SK-N-SH (cell line): ENCODE measurements around the gene DGKE.

ENCODE experiments used
- EP300 ChIP-seq, 2 experiments: IDR thresholded peaks; 2 replicates each; pipeline versions ENCODE4 v1.4.0 to v1.6.1; 2012; ENCODE audit warnings: borderline replicate concordance in 1 of 2, low read depth in 1 of 2, low read length in 1 of 2
- TF ChIP-seq, protein P1 (sequence below): fragments of 200-600 bp; sonication (generic); IDR thresholded peaks from 2 replicates; pipeline ENCODE4 v1.6.1; 2017; ENCODE audit warnings: antibody characterized with exemption, mild to moderate bottlenecking, moderate library complexity

DNA sequence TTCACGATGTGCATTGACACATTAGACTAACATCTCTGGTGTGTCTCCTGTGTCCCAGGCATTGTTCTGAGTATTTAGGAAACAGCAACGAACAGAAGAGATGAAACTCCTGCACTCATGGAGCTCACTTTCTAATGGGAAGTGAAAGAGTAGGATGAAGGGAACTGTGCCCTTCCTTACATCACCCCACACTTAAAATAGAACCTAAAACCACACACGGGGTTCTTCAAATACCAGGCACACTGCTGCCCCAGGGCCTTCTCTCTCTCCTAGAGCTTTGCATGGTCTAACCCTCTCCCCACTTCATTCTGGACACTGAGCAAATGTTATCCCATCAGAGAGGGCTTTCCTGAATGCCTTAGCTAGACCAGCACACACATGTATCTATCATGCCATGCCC, 46.2 kb downstream of the DGKE start:
- TF ChIP-seq, protein P1, sequence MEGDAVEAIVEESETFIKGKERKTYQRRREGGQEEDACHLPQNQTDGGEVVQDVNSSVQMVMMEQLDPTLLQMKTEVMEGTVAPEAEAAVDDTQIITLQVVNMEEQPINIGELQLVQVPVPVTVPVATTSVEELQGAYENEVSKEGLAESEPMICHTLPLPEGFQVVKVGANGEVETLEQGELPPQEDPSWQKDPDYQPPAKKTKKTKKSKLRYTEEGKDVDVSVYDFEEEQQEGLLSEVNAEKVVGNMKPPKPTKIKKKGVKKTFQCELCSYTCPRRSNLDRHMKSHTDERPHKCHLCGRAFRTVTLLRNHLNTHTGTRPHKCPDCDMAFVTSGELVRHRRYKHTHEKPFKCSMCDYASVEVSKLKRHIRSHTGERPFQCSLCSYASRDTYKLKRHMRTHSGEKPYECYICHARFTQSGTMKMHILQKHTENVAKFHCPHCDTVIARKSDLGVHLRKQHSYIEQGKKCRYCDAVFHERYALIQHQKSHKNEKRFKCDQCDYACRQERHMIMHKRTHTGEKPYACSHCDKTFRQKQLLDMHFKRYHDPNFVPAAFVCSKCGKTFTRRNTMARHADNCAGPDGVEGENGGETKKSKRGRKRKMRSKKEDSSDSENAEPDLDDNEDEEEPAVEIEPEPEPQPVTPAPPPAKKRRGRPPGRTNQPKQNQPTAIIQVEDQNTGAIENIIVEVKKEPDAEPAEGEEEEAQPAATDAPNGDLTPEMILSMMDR: no peak
- TF ChIP-seq EP300 (IDR thresholded peaks at IDR 0.05; ENCODE audit: borderline replicate concordance in 1 of 2, low read depth in 1 of 2, low read length in 1 of 2): no peak
